ENCODE results near the gene LPP. TPM values are rescaled to one million over a fixed set of nuclear protein-coding genes. Genes with fewer than 3 reads are reported as not detected.

LPP gene
- total RNA-seq, 2 experiments from 2014 or later: 51.3 to 58.9 TPM

GRCh38 chr3:188707381-188708288, 553.7 kb downstream of the LPP start:
- no peak overlapping the region for H3K4me3 Mint-ChIP-seq
- ATAC-seq (no peak), DNase-seq (no peak)
- H3K27me3 Mint-ChIP-seq (ENCODE audit: low read depth): no peaks in the 10 kb centered on the region
- H3K36me3 Mint-ChIP-seq (ENCODE audit: low read depth): peaks cover 7% of the 10 kb centered on the region
- POLR2A ChIA-PET: interaction anchor here (0.6 kb wide), 1 partner anchor 968 kb away, joined by 3 read pairs; no protein-coding TSS in a partner anchor
- H3K4me1 Mint-ChIP-seq (ENCODE audit: low read depth): no peaks in the 10 kb centered on the region
- H3K27ac Mint-ChIP-seq: no peak overlapping the region
- no peaks in the 10 kb centered on the region for H3K9me3 Mint-ChIP-seq (ENCODE audit: insufficient read depth)
- CTCF ChIA-PET: interaction anchor here (0.9 kb wide), 1 partner anchor 967 kb away, joined by 3 read pairs; no protein-coding TSS in a partner anchor

- ChIA-PET CTCF (no interaction called here), POLR2A (no interaction called here)
- DNase-seq (no peak), ATAC-seq (no peak)
- Mint-ChIP-seq H3K36me3 (ENCODE audit: low read depth) (peaks cover 7% of the 10 kb centered on the region), H3K27ac (no peak overlapping the region), H3K4me3 (no peak overlapping the region), H3K27me3 (ENCODE audit: low read depth) (no peaks in the 10 kb centered on the region), H3K4me1 (ENCODE audit: low read depth) (no peaks in the 10 kb centered on the region), H3K9me3 (ENCODE audit: insufficient read depth) (no peaks in the 10 kb centered on the region)
Observed at GRCh38 chr3:188711881-188712247, 557.9 kb downstream of the LPP start.

DNA sequence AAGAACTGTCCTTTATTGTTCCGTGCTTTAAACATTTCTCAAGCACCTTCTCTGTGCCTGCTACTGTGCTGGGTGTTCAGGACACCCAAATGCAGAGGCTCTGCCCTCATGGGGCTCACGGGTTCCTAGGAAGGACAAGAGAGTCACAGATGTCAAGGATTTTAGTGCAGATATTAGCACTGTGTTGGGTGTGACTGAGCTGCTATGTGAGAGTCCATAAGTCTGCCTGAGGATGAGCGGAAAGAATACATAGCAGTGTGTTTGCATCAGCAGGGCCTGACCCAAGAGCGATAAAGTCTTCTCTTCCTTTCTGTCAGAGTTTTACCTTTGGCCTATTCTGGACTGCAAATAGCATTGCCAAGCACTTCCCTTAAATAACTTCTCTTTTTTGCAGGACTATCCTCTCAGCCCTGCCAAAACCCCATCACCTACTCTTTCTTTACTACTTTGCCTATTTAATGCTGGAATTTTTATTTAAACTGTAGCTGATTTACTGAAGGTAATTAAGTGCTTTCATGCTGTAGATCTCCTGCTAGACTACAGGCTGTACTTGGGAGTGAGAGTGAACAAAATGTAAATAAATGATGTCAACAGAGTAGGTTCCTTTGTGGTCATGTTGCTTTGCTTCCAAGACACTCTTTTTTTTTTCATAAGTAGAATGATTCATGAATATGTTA, 558.4 kb downstream of the LPP start:
- no peaks in the 10 kb centered on the region for H3K9me3 Mint-ChIP-seq (ENCODE audit: insufficient read depth)
- no peaks in the 10 kb centered on the region for H3K4me1 Mint-ChIP-seq (ENCODE audit: low read depth)
- H3K4me3 Mint-ChIP-seq: no peak overlapping the region
- DNase-seq: no peak
- H3K27me3 Mint-ChIP-seq (ENCODE audit: low read depth): no peaks in the 10 kb centered on the region
- H3K27ac Mint-ChIP-seq: no peak overlapping the region
- no peak for ATAC-seq
- POLR2A ChIA-PET: no interaction called here
- H3K36me3 Mint-ChIP-seq (ENCODE audit: low read depth): peaks cover 7% of the 10 kb centered on the region
- CTCF ChIA-PET: no interaction called here

DNA sequence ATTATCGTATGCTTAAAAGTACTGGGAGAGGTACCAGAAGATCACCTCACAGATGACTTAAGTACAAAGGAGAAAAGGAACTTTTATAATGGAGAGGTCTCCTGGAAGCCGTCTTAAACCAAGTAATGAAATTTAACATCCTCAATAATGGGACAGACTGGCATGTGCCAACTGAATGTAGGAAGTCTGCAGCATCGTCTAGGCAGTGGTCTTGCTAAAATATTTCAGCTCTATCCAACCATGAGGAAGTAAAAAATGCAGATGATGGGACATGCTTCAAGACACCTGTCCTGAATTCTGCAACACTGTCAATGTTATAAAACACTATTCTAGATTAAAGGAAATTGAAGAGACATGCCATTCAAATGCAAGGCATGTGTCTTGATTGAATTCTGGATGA, 559.0 kb downstream of the LPP start:
- H3K9me3 Mint-ChIP-seq (ENCODE audit: insufficient read depth): no peaks in the 10 kb centered on the region
- H3K36me3 Mint-ChIP-seq (ENCODE audit: low read depth): peaks cover 7% of the 10 kb centered on the region
- ATAC-seq (no peak), DNase-seq (no peak)
- H3K4me1 Mint-ChIP-seq (ENCODE audit: low read depth): no peaks in the 10 kb centered on the region
- no peaks in the 10 kb centered on the region for H3K27me3 Mint-ChIP-seq (ENCODE audit: low read depth)
- H3K4me3 Mint-ChIP-seq: no peak overlapping the region
- CTCF ChIA-PET: interaction anchor here (0.9 kb wide), 1 partner anchor 408 kb away, joined by 3 read pairs; no protein-coding TSS in a partner anchor
- POLR2A ChIA-PET: interaction anchor here (0.7 kb wide), 1 partner anchor 47 kb away, joined by 3 read pairs; no protein-coding TSS in a partner anchor
- H3K27ac Mint-ChIP-seq: no peak overlapping the region

DNA sequence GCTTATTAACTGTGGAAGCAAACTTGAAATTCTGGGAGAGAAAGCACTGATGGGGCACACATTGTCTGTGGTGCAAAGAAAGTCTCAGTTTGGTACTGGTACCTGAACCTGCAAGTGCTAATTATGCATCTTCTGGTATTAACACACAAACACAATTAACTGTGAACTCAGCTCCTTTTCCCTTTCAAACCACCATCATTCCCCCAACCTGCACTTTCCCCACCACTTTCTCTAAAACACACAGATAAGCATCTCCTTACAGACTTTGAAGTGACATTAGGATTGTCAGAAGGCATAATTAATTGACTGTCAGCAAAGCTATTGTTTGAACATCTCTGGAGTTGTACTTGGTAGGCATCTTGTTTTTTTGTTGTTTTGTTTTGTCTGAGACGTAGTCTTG, 565.6 kb downstream of the LPP start:
- peaks cover 2% of the 10 kb centered on the region for H3K4me1 Mint-ChIP-seq (ENCODE audit: low read depth)
- H3K9me3 Mint-ChIP-seq (ENCODE audit: insufficient read depth): no peaks in the 10 kb centered on the region
- H3K36me3 Mint-ChIP-seq (ENCODE audit: low read depth): no peaks in the 10 kb centered on the region
- ChIA-PET POLR2A (no interaction called here), CTCF (no interaction called here)
- no peak overlapping the region for H3K4me3 Mint-ChIP-seq
- no peaks in the 10 kb centered on the region for H3K27me3 Mint-ChIP-seq (ENCODE audit: low read depth)
- ATAC-seq (no peak), DNase-seq (no peak)
- H3K27ac Mint-ChIP-seq: no peak overlapping the region

- CTCF ChIA-PET: no interaction called here
- POLR2A ChIA-PET: no interaction called here
- Mint-ChIP-seq H3K4me3 (no peak overlapping the region), H3K27me3 (ENCODE audit: low read depth) (no peaks in the 10 kb centered on the region), H3K4me1 (ENCODE audit: low read depth) (peaks cover 2% of the 10 kb centered on the region), H3K36me3 (ENCODE audit: low read depth) (no peaks in the 10 kb centered on the region), H3K27ac (no peak overlapping the region), H3K9me3 (ENCODE audit: insufficient read depth) (no peaks in the 10 kb centered on the region)
- no peak for DNase-seq
- ATAC-seq: no peak
Observed at GRCh38 chr3:188720215-188720614, 566.3 kb downstream of the LPP start.

GRCh38 chr3:188720636-188721035, 566.7 kb downstream of the LPP start:
- ATAC-seq (no peak), DNase-seq (no peak)
- Mint-ChIP-seq H3K27ac (no peak overlapping the region), H3K36me3 (ENCODE audit: low read depth) (no peaks in the 10 kb centered on the region), H3K9me3 (ENCODE audit: insufficient read depth) (no peaks in the 10 kb centered on the region), H3K27me3 (ENCODE audit: low read depth) (no peaks in the 10 kb centered on the region), H3K4me1 (ENCODE audit: low read depth) (peaks cover 2% of the 10 kb centered on the region), H3K4me3 (no peak overlapping the region)
- ChIA-PET CTCF (no interaction called here), POLR2A (no interaction called here)

DNA sequence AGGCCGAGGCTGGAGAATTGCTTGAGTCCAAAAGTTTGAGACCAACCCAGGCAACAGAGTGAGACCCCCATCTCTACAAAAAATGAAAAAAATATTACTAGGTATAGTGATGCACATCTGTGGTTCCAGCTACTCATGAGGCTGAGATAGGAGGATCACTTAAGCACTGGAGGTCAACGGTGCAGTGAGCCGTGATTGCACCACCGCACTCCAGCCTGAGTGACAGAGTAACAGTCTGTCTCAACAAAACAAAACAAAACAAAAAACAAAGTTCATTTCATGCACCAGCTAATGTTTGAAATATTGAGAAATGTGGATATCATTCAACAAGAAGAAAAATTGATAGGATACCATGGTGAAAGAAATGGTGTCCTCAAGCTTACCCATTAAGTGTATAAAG, 567.4 kb downstream of the LPP start:
- no peaks in the 10 kb centered on the region for H3K36me3 Mint-ChIP-seq (ENCODE audit: low read depth)
- no peak for ATAC-seq
- H3K4me3 Mint-ChIP-seq: no peak overlapping the region
- POLR2A ChIA-PET: no interaction called here
- CTCF ChIA-PET: no interaction called here
- H3K27ac Mint-ChIP-seq: no peak overlapping the region
- H3K4me1 Mint-ChIP-seq (ENCODE audit: low read depth): peaks cover 2% of the 10 kb centered on the region
- no peaks in the 10 kb centered on the region for H3K27me3 Mint-ChIP-seq (ENCODE audit: low read depth)
- no peaks in the 10 kb centered on the region for H3K9me3 Mint-ChIP-seq (ENCODE audit: insufficient read depth)
- no peak for DNase-seq

GRCh38 chr3:188721990-188722389, 568.0 kb downstream of the LPP start:
- no peaks in the 10 kb centered on the region for H3K9me3 Mint-ChIP-seq (ENCODE audit: insufficient read depth)
- DNase-seq: no peak
- CTCF ChIA-PET: no interaction called here
- H3K36me3 Mint-ChIP-seq (ENCODE audit: low read depth): no peaks in the 10 kb centered on the region
- H3K4me3 Mint-ChIP-seq: no peak overlapping the region
- POLR2A ChIA-PET: interaction anchor here (0.6 kb wide), 1 partner anchor 508 kb away, joined by 6 read pairs; no protein-coding TSS in a partner anchor
- no peak overlapping the region for H3K27ac Mint-ChIP-seq
- ATAC-seq: no peak
- peaks cover 2% of the 10 kb centered on the region for H3K4me1 Mint-ChIP-seq (ENCODE audit: low read depth)
- no peaks in the 10 kb centered on the region for H3K27me3 Mint-ChIP-seq (ENCODE audit: low read depth)

DNA sequence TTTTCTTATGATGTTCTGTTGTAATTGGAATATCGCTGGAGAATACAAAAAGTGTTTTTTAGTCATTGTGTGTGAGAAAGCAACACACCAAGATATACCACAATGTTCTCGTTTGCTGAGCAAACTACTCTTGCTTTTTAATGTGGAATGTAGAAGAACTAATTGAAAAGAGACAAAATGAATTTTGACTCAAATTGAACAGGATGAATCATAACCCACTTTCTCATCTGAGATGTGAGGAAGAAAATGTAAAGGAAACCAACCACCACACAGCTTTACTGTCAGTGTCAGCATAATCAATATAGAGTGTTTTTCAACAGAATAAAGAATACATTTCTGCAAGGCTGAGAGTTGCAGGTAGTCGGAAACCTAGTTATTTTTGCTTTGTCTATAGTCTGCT, 569.0 kb downstream of the LPP start:
- POLR2A ChIA-PET: no interaction called here
- ATAC-seq (no peak), DNase-seq (no peak)
- H3K4me3 Mint-ChIP-seq: no peak overlapping the region
- H3K27me3 Mint-ChIP-seq (ENCODE audit: low read depth): no peaks in the 10 kb centered on the region
- H3K36me3 Mint-ChIP-seq (ENCODE audit: low read depth): no peaks in the 10 kb centered on the region
- no peak overlapping the region for H3K27ac Mint-ChIP-seq
- peaks cover 2% of the 10 kb centered on the region for H3K4me1 Mint-ChIP-seq (ENCODE audit: low read depth)
- CTCF ChIA-PET: no interaction called here
- no peaks in the 10 kb centered on the region for H3K9me3 Mint-ChIP-seq (ENCODE audit: insufficient read depth)

- Mint-ChIP-seq H3K4me1 (ENCODE audit: low read depth) (peaks cover 16% of the 10 kb centered on the region), H3K36me3 (ENCODE audit: low read depth) (peaks cover 3% of the 10 kb centered on the region), H3K27ac (no peak overlapping the region), H3K27me3 (ENCODE audit: low read depth) (no peaks in the 10 kb centered on the region), H3K9me3 (ENCODE audit: insufficient read depth) (no peaks in the 10 kb centered on the region), H3K4me3 (no peak overlapping the region)
- CTCF ChIA-PET: no interaction called here
- DNase-seq: no peak
- POLR2A ChIA-PET: no interaction called here
- ATAC-seq: no peak
Observed at GRCh38 chr3:188727052-188727451, 573.1 kb downstream of the LPP start.

DNA sequence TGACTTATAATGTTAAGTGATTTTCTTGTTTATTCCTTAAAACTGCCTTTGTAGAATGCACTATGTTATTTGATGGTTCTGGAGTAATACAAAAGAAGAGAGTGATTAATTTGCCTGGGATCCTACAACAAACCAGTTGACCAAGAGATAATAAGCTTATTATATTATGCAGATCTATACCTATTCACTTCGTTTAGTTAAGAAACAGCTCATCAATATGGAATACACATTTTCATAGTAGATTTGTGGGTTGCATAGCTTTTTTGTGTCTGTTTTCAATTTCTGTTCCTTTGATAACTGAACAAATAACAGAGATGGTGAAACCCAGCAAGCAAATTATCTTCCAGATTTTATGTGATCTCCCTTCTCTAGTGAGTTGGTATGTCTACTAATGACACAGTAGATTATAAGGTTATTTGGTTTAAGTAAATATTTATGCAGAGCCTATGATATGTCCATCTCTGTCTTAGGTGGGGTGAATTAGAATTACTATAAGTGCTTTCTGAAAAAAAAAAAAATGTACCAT, 574.5 kb downstream of the LPP start:
- H3K27me3 Mint-ChIP-seq (ENCODE audit: low read depth): no peaks in the 10 kb centered on the region
- ChIA-PET CTCF (interaction anchor here (1.3 to 1.5 kb wide), 3 partner anchors 9 to 227 kb away, joined by 3 to 4 read pairs (median 4); no protein-coding TSS in a partner anchor), POLR2A (no interaction called here)
- no peaks in the 10 kb centered on the region for H3K9me3 Mint-ChIP-seq (ENCODE audit: insufficient read depth)
- H3K4me3 Mint-ChIP-seq: no peak overlapping the region
- no peak for ATAC-seq
- H3K27ac Mint-ChIP-seq: no peak overlapping the region
- peaks cover 3% of the 10 kb centered on the region for H3K36me3 Mint-ChIP-seq (ENCODE audit: low read depth)
- DNase-seq: no peak
- H3K4me1 Mint-ChIP-seq (ENCODE audit: low read depth): peaks cover 14% of the 10 kb centered on the region
